T follicular helper cell (primary cell): ENCODE data around the gene ISX.

Experiments
- DNase-seq: peaks from one replicate; pipeline ENCODE4 v3.0.0-alpha.2; 2020; ENCODE audit warnings: low read depth

ISX gene

GRCh38 chr22:35113341-35113740, 47.4 kb downstream of the ISX start:
- no peak for DNase-seq

- no peak for DNase-seq
Observed at GRCh38 chr22:35114131-35114980, 48.4 kb downstream of the ISX start.

- no peak for DNase-seq
Observed at GRCh38 chr22:35115515-35115914, 49.6 kb downstream of the ISX start.

- DNase-seq, result no peak
Observed at GRCh38 chr22:35116269-35116668, 50.3 kb downstream of the ISX start.

- DNase-seq, result no peak
Observed at GRCh38 chr22:35116817-35117216, 50.9 kb downstream of the ISX start.

DNA sequence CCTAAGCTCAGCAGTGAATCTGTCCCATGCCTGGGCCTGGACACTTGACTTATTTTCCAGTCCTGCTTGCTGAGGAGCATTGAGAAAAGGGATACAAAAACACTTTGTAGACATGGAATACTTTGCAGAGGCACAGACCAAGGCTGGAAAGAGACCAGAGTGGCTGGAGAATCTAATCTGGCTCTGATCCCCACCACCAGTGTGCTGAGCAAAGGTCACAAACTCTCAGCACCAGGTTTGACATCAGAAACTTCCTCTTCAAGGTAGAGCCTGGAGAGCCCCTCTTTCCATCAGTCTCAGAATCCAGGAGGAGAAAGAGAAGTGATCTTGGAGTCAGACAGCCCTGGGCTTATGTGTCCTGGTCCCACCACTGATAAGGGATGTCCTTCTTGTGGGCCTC, 53.5 kb downstream of the ISX start:
- no peak for DNase-seq

GRCh38 chr22:35124691-35125219, 58.8 kb downstream of the ISX start:
- no peak for DNase-seq

DNA sequence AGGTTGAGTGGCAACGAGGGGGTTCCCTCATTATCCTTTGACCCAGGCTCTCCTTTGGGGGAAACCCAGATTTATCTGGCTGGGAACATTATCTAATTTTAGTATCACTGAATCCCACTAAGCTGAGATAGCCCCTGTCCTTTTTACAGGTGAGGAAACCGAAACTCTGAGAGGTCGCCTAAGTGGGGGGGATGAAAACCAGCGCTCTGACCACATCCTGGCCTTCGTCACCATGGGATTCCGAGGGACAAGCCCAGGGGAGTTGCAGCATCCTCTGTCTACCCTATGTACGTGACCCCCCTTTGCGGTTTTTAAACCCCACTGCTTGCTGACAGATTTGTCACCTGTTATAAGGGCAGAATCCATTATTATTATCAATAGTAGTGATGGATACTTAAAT, 61.0 kb downstream of the ISX start:
- DNase-seq, result no peak

DNA sequence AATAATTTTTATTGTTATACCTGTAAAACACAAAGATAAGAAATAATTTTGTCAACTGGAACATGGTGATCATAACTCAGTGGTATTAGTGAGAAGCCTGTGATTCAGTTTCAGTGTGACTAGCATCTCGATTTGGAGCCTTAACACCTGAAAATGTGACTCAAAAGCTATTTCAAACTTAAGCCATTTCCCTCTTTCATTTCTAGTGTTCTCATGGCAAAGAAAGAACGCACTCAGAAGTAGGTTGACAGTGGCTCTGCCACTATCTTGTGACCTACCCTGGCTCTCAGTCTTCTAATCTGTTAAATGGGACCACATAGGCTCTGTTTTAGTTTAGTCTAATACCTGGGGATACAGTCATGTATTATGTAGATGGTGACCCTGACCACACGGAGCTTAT, 62.7 kb downstream of the ISX start:
- no peak for DNase-seq

DNA sequence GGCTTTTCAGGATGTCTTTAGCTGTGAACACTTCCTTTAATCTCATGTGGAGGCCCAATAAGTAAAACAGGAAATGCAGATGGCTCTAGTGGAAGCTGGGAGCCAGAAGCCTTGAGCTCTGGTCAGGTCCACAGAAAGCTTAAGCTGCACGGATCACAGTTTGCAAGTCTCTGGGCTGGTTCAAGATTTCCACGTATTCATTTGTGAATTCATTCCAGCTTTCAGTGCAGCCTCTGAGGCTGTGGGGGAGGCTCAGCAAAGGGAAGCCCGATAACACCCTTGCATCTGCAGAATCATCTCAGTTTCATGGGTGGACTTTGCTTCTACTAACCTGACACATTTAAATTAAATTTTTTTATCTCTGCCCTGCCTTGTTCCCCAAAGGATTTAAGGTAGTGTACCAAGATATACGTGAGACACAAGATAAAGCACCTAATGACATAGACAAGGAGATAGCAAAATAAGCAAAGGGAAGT, 65.6 kb downstream of the ISX start:
- no peak for DNase-seq

DNA sequence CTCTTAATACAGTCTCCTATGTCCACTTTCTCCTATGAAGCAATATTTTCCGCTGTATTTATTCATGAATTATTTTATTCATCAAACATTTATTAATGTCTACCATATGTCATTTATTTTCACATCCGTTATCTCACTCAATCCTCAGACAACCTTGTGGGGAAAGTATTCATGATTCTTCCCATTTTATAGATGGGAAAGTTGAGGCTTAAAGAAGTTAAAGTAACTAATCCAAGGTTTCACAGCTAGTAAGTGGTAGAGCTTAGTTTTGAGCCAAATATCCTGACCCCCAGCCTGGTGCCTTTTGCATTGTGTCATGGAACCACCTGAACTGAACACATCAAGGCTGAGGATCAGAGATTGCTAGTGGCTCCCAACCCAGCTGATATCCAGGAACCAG, 66.6 kb downstream of the ISX start:
- DNase-seq, result no peak

- DNase-seq, result no peak
Observed at GRCh38 chr22:35133702-35134380, 67.9 kb downstream of the ISX start.

DNA sequence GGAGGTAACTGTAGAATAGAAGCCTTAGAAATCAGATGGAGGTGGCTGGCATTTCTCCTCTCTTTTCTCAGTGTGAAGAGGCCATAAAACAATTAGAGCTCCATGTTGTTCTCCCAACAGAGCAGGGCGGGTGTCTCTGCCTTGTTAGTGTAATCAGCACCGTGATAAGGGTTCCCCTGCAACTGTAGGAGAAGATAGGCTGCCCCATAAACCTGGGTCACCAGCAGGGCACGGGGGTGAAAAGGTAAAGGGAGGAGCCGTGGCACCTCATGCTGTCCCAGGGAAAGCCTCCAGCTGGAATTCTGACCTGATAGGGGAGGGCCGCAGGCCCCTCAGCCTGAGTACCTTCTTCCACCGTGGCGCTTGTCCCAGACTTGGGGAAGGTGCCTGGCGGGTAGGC, 68.7 kb downstream of the ISX start:
- no peak for DNase-seq

DNA sequence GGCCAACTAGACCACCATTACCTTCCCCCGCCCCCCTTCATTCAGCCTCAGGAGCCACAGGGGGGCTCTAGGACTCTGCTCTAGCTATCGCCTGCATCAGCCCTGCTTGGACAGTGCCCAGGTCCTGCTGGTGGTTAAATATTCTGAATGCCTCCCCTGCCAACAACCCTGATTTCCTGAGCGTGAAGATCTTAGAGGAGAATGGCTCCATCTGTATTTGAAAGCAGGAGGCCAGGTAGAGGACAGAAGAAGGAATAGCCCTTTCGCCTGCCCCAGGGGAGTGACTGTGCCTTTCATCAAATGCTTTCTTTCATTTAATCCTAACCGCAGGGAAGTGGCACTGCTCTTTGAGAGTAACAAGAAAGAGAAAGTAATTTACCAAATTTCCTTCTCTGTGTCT, 69.2 kb downstream of the ISX start:
- no peak for DNase-seq
